NCI-H1417 treated with DMSO at 0.1 percent for 48 hours (cell line): Measurements from ENCODE around the gene NDST4.

Experiments used
- DNase-seq: peaks from one replicate; lab custom pipeline; 2025; lab: John Stamatoyannopoulos, UW

NDST4 gene

GRCh38 chr4:115113506-115114106 is at the start of gene NDST4:
Gene NDST4, minus strand, starts transcription at chr4:115113620. Its CDS starts 36,584 bp downstream, at chr4:115077036.
- DNase-seq: peak; percentile 47

- DNase-seq: no peak
These were observed 45.7 kb upstream of the NDST4 start for GRCh38 chr4:115159141-115159540.

GRCh38 chr4:115158296-115158695 is 44.9 kb upstream of the NDST4 start:
- no peak for DNase-seq

GRCh38 chr4:115154826-115155225 is 41.4 kb upstream of the NDST4 start:
- DNase-seq: no peak

- no peak for DNase-seq
These were observed 39.5 kb upstream of the NDST4 start for GRCh38 chr4:115152965-115153364.

GRCh38 chr4:115152081-115152480 is 38.7 kb upstream of the NDST4 start:
- no peak for DNase-seq

- DNase-seq: no peak
These were observed 35.7 kb upstream of the NDST4 start for GRCh38 chr4:115149106-115149505.

GRCh38 chr4:115145393-115146160 is 32.2 kb upstream of the NDST4 start:
- DNase-seq: peak; percentile 51

GRCh38 chr4:115128037-115128436 is 14.6 kb upstream of the NDST4 start:
- DNase-seq: no peak

- peak; percentile 16 for DNase-seq
These were observed 13.1 kb upstream of the NDST4 start for GRCh38 chr4:115126491-115126890.

GRCh38 chr4:115121351-115122043 is 8.1 kb upstream of the NDST4 start:
- no peak for DNase-seq

- peak; percentile 9 for DNase-seq
These were observed 6.5 kb upstream of the NDST4 start for GRCh38 chr4:115119804-115120352.

GRCh38 chr4:115117651-115118050 is 4.2 kb upstream of the NDST4 start:
- DNase-seq: no peak

- peak; percentile 51 for DNase-seq
These were observed 2.9 kb downstream of the NDST4 start for GRCh38 chr4:115110191-115111181.

GRCh38 chr4:115108850-115109249 is 4.6 kb downstream of the NDST4 start:
- no peak for DNase-seq

GRCh38 chr4:115107411-115107810 is 6.0 kb downstream of the NDST4 start:
- DNase-seq: no peak

- no peak for DNase-seq
These were observed 11.7 kb downstream of the NDST4 start for GRCh38 chr4:115101675-115102074.

GRCh38 chr4:115090483-115091075 is 22.8 kb downstream of the NDST4 start:
- DNase-seq: peak; percentile 59

- DNase-seq: no peak
These were observed 30.8 kb downstream of the NDST4 start for GRCh38 chr4:115082633-115083032.

- DNase-seq: no peak
These were observed 36.7 kb downstream of the NDST4 start for GRCh38 chr4:115076691-115077090.

- no peak for DNase-seq
These were observed 54.9 kb downstream of the NDST4 start for GRCh38 chr4:115058533-115058932.
